Stimulated activated CD4-positive, alpha-beta T cell treated with anti-CD3 and anti-CD28 coated beads, Interleukin-15, amount 100 ng/mL, for 24 hours (primary cell): ENCODE measurements around the gene PWWP2B.
"Not testable (repeated sequence)": the region's sequence is repeated elsewhere in the genome, so short reads cannot be mapped to it uniquely, and the experiment has no call there.

Experiments used
- DNase-seq: peaks from one replicate; pipeline ENCODE4 v3.0.0-alpha.2; 2020

PWWP2B gene

GRCh38 chr10:132420981-132421846 lies 24.2 kb downstream of the PWWP2B start:
- peak; percentile 37 for DNase-seq

- no peak for DNase-seq
Measured at GRCh38 chr10:132421847-132422751, 25.1 kb downstream of the PWWP2B start.

DNA sequence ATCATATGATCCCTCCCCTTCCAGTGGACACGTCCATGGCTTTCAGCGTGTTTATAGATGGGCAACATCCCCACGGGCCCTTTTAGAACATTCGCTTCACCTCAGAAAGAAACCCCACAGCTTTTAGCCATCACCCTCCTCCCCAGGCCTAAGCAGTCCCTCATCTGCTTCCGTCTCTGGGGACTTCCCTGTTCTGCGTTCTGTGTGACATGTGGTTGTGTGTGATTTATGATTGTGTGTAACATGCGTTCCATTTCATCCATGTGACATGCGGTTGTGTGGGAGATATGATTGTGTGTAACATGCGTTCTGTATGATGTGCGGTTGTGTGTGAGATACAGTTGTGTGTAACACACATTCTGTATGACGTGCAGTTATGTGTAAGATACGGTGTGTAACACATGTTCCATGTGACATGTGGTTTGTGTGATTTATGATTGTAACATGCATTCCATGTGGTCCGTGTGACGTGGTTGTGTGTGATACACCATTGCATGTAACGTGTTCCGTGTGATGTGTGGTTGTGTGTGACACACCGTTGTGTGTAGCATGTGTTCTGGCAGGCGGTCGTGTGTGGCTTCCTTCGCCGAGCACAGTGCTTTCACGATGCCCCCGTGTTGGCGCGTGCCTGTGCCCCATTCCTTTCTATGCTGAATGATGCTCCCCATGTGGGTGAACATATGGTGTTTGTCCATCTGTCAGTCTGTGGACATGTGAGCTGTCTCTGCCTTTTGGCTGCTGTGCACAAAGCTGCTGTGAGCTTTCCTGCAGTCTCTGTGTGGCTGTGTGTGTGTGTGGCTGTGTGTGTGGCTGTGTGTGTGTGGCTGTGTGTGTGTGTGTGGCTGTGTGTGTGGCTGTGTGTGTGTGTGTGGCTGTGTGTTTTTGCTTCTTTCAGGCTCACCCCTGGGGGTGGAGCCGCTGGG lies 26.2 kb downstream of the PWWP2B start:
- DNase-seq = no peak

- DNase-seq = no peak
Measured at GRCh38 chr10:132423966-132424861, 27.2 kb downstream of the PWWP2B start.

GRCh38 chr10:132425029-132425756 lies 28.2 kb downstream of the PWWP2B start:
- no peak for DNase-seq

DNA sequence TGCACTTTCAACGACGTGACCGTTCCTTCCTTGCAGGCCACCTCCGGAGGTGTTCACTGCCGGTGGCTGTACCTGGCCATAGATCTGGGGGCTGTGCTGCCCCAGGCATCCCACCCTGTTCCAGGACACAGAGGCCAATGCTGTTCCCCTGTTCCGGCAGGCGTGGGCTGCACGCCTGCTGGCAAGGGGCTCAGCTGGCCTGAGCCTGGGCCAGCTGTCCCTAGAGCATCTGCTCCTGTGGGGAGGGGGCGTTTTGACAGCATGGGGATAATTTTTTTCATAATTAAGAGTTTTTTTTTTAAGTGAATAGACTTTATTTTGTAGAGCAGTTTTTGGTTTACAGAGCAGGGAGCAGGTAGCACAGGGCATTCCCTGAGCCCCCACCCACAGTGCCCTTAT lies 28.8 kb downstream of the PWWP2B start:
- no peak for DNase-seq

DNA sequence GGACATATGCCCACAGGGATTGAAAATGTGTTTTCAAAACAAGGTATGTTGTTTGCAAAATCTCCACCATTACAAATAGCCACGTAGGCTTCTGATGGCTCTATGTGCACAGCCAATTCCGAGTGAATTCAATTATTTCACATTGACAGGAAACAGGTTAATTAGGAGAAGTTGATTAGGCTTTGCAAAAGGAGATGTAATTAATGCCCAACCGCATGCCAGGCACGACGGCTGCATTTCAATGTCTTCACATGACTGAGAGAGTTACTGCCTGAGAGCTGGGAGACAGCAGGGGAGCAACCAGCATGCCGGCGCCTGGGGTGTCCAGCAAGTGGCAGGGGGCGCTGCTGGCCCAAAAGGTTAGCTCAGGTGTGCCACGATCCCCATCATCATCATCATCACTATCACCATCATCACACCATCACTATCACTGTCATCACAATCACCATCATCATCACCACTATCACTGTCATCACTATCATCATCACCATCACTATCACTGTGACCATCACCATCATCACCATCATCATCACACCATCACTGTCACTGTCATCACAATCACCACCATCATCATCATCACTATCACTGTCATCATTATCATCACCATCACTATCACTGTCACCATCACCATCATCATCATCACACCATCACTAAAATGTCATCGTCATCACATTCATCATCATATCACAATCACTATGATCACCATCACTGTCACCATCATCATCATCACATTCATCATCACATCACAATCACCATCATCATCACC lies 30.2 kb downstream of the PWWP2B start:
- DNase-seq = no peak

GRCh38 chr10:132427939-132428367 lies 31.0 kb downstream of the PWWP2B start:
- no peak for DNase-seq

- DNase-seq = no peak
Measured at GRCh38 chr10:132428486-132428995, 31.5 kb downstream of the PWWP2B start.

GRCh38 chr10:132429281-132430230 lies 32.6 kb downstream of the PWWP2B start:
- DNase-seq = no peak

DNA sequence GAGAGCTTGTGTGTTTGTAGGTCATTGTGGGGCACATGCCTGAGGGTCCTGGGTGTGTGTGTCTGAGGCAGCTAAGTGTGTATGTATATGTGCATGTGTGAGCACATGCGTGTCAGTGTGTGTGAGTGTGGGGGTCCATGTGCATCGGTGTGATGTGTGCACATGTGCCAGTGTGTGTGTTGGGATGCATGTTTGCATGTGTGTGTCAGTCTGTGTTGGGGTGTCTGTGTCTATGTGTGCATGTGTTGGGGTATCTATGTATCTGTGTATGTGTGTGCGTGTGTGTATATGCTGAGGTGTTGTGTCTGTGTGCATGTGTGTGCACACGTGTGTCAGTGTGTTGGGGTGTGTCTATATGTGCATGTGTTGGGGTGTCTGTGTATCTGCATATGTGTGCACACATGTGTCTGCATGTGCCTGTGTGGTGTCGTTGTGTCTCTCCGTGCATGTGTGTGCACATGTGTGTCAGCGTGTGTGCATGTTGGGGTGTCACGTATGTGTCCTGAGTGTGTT lies 33.3 kb downstream of the PWWP2B start:
- no peak for DNase-seq

- DNase-seq = no peak
Measured at GRCh38 chr10:132430861-132431271, 33.9 kb downstream of the PWWP2B start.

GRCh38 chr10:132431537-132432175 lies 34.7 kb downstream of the PWWP2B start:
- no peak for DNase-seq

DNA sequence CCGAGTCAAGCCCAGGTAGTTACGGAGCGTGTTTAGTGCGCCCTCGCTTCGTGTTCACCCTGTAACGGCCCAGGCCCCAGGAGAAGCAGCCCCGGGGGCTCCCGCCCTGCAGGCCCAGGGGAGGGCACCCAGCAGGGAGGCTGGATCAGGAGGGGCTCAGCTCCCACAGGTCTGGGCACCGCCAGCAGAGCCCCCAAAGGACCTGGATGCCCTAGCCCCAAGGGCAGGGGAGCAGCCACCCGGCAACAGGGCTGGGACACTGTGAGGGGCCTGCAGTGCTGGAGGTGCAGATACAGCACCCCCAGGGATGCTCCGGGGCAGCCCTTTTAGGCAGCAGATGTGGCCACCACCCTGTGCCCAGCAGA lies 35.2 kb downstream of the PWWP2B start:
- DNase-seq = no peak

DNA sequence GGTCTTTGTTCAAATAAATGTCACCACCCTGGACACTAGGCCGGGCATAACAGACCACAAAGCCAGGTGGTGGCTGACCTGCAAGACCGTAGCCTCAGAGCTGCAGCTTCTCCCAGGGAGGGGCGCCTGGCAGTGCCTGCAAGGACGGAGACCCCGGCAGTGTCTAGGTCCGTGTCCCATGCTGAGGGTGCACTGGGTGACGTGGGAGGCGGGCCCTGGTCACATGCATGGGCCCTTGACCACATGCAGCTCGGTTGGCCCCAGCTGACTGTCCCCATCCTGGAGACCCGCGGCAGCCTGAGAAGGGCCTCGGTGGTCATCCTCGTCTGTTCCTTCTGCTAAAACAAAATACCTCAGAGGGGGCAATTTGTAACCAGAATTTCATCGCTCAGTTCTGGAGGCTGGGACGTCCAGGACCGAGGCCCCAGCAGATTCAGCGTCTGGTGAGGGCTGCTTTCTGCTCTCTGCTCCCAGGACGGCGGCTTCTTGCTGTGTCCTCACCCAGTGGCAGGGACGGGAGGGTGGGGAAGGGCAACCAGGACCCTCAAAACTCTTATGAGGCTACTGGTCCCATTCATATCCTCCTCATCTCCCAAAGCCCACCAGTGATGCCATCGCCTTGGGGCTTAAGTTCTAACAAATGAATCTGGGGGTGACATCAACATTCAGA lies 36.8 kb downstream of the PWWP2B start:
- DNase-seq = no peak

GRCh38 chr10:132434405-132435005 lies 37.5 kb downstream of the PWWP2B start:
- DNase-seq = peak; percentile 84

DNA sequence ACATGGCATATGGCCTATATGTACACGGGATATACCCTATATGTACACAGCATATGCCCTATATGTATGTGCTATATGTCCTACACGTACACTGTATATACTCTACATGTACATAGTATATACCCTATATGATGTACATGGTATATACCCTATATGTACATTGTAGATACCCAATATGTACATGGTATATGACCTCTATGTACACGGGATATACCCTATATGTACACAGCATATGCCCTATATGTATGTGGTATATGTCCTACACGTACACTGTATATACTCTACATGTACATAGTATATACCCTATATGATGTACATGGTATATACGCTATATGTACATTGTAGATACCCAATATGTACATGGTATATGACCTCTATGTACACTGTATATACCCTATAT lies 38.3 kb downstream of the PWWP2B start:
- not testable (repeated sequence) for DNase-seq
